GM12878 (cell line): ENCODE measurements around the gene MICAL3. TPM values are rescaled to one million over a fixed set of nuclear protein-coding genes. Genes with fewer than 3 reads are reported as not detected.

Experiments
- ATAC-seq: fragments of 200-7000 bp; cut with Tn5 transposase; 3 replicates; pipeline ENCODE4 v1.9.1; 2020; ENCODE audit warnings: mild to moderate bottlenecking, moderate library complexity
- BruUV-seq: library from RNA; stranded (reverse); fragments of 400-500 nt; replicated peaks from 2 replicates; lab custom pipeline; 2021; lab: Mats Ljungman, UMichigan
- CTCF ChIA-PET: fragments of 300-600 bp; sonication (Branson Sonifier 250); formaldehyde crosslinking; extraction: SDS; loops from one replicate; lab custom pipeline; 2021; ENCODE audit warnings: inconsistent platforms; lab: Yijun Ruan, JAX
- POLR2A ChIA-PET: fragments of 350-600 bp; formaldehyde crosslinking; extraction: SDS; loops from one replicate; lab custom pipeline; 2021; ENCODE audit warnings: inconsistent platforms; lab: Charles Lee
- RAD21 ChIA-PET: fragments of 300-600 bp; sonication (Branson Sonifier 250); formaldehyde crosslinking; loops from one replicate; lab custom pipeline; 2023; ENCODE audit warnings: antibody characterized with exemption; ENCODE audit not compliant: unreplicated experiment; lab: Charles Lee
- SMC1A ChIA-PET: fragments of 300-600 bp; sonication (Branson Sonifier 250); formaldehyde crosslinking; loops from one replicate; lab custom pipeline; 2023; ENCODE audit not compliant: unreplicated experiment, uncharacterized antibody; lab: Charles Lee
- DNase-seq: peaks from one replicate; pipeline ENCODE4 v3.0.0-alpha.2; 2011; ENCODE audit warnings: low read depth, low spot score
- FAIRE-seq: peaks from 3 replicates; lab custom pipeline; 2011; peaks lifted over from hg19 to GRCh38; lab: Jason Lieb, UNC
- H2AFZ ChIP-seq: 2 replicates; pipeline ENCODE4 v1.6.0; 2011; ENCODE audit warnings: low read depth, low read length, control low read depth; ENCODE audit not compliant: control insufficient read depth
- H3K27ac ChIP-seq: 2 replicates; pipeline ENCODE4 v1.5.1; 2011; ENCODE audit warnings: control low read depth; ENCODE audit not compliant: control insufficient read depth, insufficient read depth
- H3K27me3 ChIP-seq, 2 experiments: replicated peaks in 1 of 2; 2 replicates each; pipeline versions ENCODE4 v1.6.0 to v1.6.1; 2011; ENCODE audit warnings: low read length in 1 of 2; ENCODE audit not compliant: control insufficient read depth in 2 of 2, insufficient read depth in 2 of 2
- H3K36me3 ChIP-seq, 2 experiments: 2 replicates each; pipeline ENCODE4 v1.5.1; 2011; ENCODE audit warnings: low read length in 1 of 2; ENCODE audit not compliant: control insufficient read depth in 2 of 2, insufficient read depth in 2 of 2
- H3K4me1 ChIP-seq: 2 replicates; pipeline ENCODE4 v1.6.1; 2011; ENCODE audit warnings: mild to moderate bottlenecking, low read length, moderate library complexity, mixed read lengths; ENCODE audit not compliant: control insufficient read depth, insufficient read depth
- H3K4me2 ChIP-seq: 2 replicates; pipeline ENCODE4 v1.6.0; 2011; ENCODE audit warnings: control low read depth; ENCODE audit not compliant: control insufficient read depth, insufficient read depth
- H3K4me3 ChIP-seq: fragments of 200-600 bp; sonication (generic); 2 replicates; pipeline ENCODE4 v1.5.1; 2016
- H3K79me2 ChIP-seq: 2 replicates; pipeline ENCODE4 v1.6.0; 2011; ENCODE audit warnings: low read length; ENCODE audit not compliant: control insufficient read depth, insufficient read depth
- H3K9ac ChIP-seq: 2 replicates; pipeline ENCODE4 v1.8.0; 2011; ENCODE audit warnings: low read length, control low read depth, mixed read lengths; ENCODE audit not compliant: control insufficient read depth, insufficient read depth
- H3K9me3 ChIP-seq: replicated peaks from 3 replicates; pipeline ENCODE4 v1.5.1; 2011; ENCODE audit warnings: mild to moderate bottlenecking, low read length; ENCODE audit not compliant: control insufficient read depth, insufficient read depth
- H4K20me1 ChIP-seq: 2 replicates; pipeline ENCODE4 v1.6.0; 2011; ENCODE audit not compliant: control insufficient read depth, insufficient read depth
- BCL11A ChIP-seq: IDR thresholded peaks from 2 replicates; pipeline ENCODE4 v1.6.1; 2011; ENCODE audit warnings: low read depth, low read length
- DPF2 ChIP-seq: fragments of 450-650 bp; IDR thresholded peaks from 2 replicates; pipeline ENCODE4 v1.6.1; 2017; ENCODE audit warnings: mild to moderate bottlenecking
- EED ChIP-seq: sonication (generic); IDR thresholded peaks from 2 replicates; pipeline ENCODE4 v1.6.1; 2016; ENCODE audit warnings: antibody characterized with exemption, low read depth
- ETV6 ChIP-seq, 2 experiments: fragments of 450-650 bp in 1 of 2; IDR thresholded peaks in 1 of 2; conservative IDR thresholded peaks in 1 of 2; 2 replicates each; pipeline ENCODE4 v1.6.1; 2014; ENCODE audit warnings: antibody characterized with exemption in 1 of 2, borderline replicate concordance in 1 of 2, low read depth in 1 of 2, mild to moderate bottlenecking in 1 of 2, moderate library complexity in 1 of 2
- GATAD2B ChIP-seq: fragments of 450-650 bp; conservative IDR thresholded peaks from 2 replicates; pipeline ENCODE4 v1.6.1; 2017; ENCODE audit warnings: low read depth, mild to moderate bottlenecking, moderate library complexity
- HDGF ChIP-seq: fragments of 450-650 bp; IDR thresholded peaks from 2 replicates; pipeline ENCODE4 v1.6.1; 2016; ENCODE audit warnings: antibody characterized with exemption
- IKZF1 ChIP-seq: fragments of 450-650 bp; conservative IDR thresholded peaks from 2 replicates; pipeline ENCODE4 v1.6.1; 2017; ENCODE audit warnings: antibody characterized with exemption, mild to moderate bottlenecking
- IKZF2 ChIP-seq, 2 experiments: fragments of 450-650 bp; IDR thresholded peaks; 2 replicates each; pipeline ENCODE4 v1.6.1; 2017; ENCODE audit warnings: mild to moderate bottlenecking in 2 of 2, moderate library complexity in 2 of 2
- KLF5 ChIP-seq: fragments of 450-650 bp; IDR thresholded peaks from 2 replicates; pipeline ENCODE4 v1.6.1; 2014; ENCODE audit warnings: mild to moderate bottlenecking; ENCODE audit not compliant: partially characterized antibody
- MEF2A ChIP-seq: IDR thresholded peaks from 2 replicates; pipeline ENCODE4 v1.6.1; 2011; ENCODE audit warnings: low read depth, mild to moderate bottlenecking, low read length, moderate library complexity; ENCODE audit not compliant: insufficient read depth
- MTA2 ChIP-seq: fragments of 450-650 bp; IDR thresholded peaks from 2 replicates; pipeline ENCODE4 v1.6.1; 2016; ENCODE audit warnings: low read depth, mild to moderate bottlenecking, moderate library complexity
- NBN ChIP-seq: fragments of 450-650 bp; IDR thresholded peaks from 2 replicates; pipeline ENCODE4 v1.6.1; 2016
- NR2C1 ChIP-seq: fragments of 450-650 bp; IDR thresholded peaks from 2 replicates; pipeline ENCODE4 v1.6.1; 2017; ENCODE audit warnings: antibody characterized with exemption, mild to moderate bottlenecking, moderate library complexity
- NR2F1 ChIP-seq: fragments of 450-650 bp; conservative IDR thresholded peaks from 2 replicates; pipeline ENCODE4 v1.6.1; 2017; ENCODE audit warnings: mild to moderate bottlenecking
- SPI1 ChIP-seq: IDR thresholded peaks from 2 replicates; pipeline ENCODE4 v1.6.1; 2011; ENCODE audit warnings: low read depth, mild to moderate bottlenecking, low read length, moderate library complexity, borderline replicate concordance; ENCODE audit not compliant: insufficient read depth
- TCF12 ChIP-seq: IDR thresholded peaks from 2 replicates; pipeline ENCODE4 v1.6.1; 2011; ENCODE audit warnings: low read depth, mild to moderate bottlenecking, low read length
- WGBS: methylation state at CpG from one replicate; pipeline ENCODE4 v1.1.6; 2016; ENCODE audit warnings: low lambda C conversion rate; ENCODE audit not compliant: insufficient replicate concordance, insufficient coverage; ENCODE audit errors: missing lambda C conversion rate; 5-methylcytosine and 5-hydroxymethylcytosine counted together
- in situ Hi-C: fragments of 300-500 bp; cut with MboI; formaldehyde crosslinking; loops from 9 replicates; pipeline ENCODE4 v1.14.3; 2018; ENCODE audit warnings: mixed read lengths
- intact Hi-C: fragments of 100-400 bp; cut with micrococcal nuclease; formaldehyde crosslinking; loops from one replicate; pipeline ENCODE4 v1.14.2; 2022; ENCODE audit not compliant: unreplicated experiment
- polyA plus RNA-seq, 11 experiments: library from polyadenylated mRNA; depleted of rRNA in 4 of 11; unstranded in 6 of 11; stranded (reverse) in 5 of 11; fragments of >200 nt; fragmentation: Nextera tagmentation in 4 of 11; fragmentation: Illumina TruSeq in 1 of 11; extraction: Ambion mirVana in 4 of 11; extraction: Trizol in 1 of 11; gene quantifications; 1 replicate in 1 of 11; 2 replicates in 10 of 11; pipeline versions ENCODE4 v1.2.1 to v1.2.3, GENCODE V29; 2011 to 2016; ENCODE audit warnings: inconsistent platforms in 2 of 11, missing spikeins in 2 of 11, low read depth in 1 of 11
- total RNA-seq, 4 experiments: library from RNA; depleted of rRNA in 3 of 4; stranded (reverse); fragments of >200 nt in 3 of 4; fragmentation: Illumina TruSeq in 1 of 4; extraction: Trizol in 1 of 4; gene quantifications; 2 replicates each; pipeline versions ENCODE4 v1.2.1 to v1.2.3, GENCODE V29; 2013 to 2021
- TF ChIP-seq, protein P1 (sequence below): fragments of 450-650 bp; IDR thresholded peaks from 2 replicates; pipeline ENCODE4 v1.6.1; 2016; ENCODE audit warnings: mild to moderate bottlenecking
- TF ChIP-seq, protein P2 (sequence below): fragments of 450-650 bp; IDR thresholded peaks from 2 replicates; pipeline ENCODE4 v1.6.1; 2017; ENCODE audit warnings: mild to moderate bottlenecking
- TF ChIP-seq, protein P3 (sequence below): fragments of 450-650 bp; IDR thresholded peaks from 2 replicates; pipeline ENCODE4 v1.6.1; 2017; ENCODE audit warnings: low read depth, mild to moderate bottlenecking, moderate library complexity

Gene MICAL3
- total and polyA plus RNA-seq, 10 of the 15 experiments (the other 5 are each of a cell fraction or from before 2014, with no cell fraction given) = 2.6 to 92.2 (median 24.0) TPM

DNA sequence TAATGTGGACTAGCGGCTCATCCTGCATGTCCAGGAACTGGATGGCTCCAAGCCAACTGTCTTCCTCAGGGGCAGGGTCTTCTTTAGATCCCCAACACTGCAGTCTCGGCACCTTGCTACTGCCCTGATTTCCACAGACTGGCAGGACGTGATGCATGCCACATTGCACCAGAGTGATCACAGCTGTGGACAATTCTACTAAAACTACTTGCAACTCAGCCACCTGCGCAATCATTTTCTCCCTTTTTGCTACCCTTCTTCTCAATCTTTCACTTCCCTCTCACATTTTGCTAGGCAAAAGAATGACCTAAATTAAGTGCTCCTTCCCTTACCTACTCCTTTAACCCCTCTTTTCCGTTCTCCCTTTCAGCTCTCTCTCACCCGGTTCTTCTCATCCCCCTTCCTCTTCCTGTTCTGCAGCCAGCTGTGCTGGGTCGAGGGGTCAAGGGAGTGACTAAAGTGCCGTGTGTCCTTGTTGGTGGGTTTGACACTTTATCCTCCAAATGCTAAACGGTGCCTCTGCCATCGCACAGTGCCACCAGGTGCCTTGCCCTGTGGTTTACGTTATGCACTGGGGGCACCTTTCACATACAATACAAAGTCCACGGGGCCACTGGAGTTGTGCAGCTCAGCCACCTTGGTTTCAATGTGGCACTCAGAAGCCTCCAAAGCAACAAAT lies 42.0 kb upstream of the MICAL3 start:
- in situ Hi-C loops (loop anchor here (5.0 kb wide), 1 partner anchor 234 kb away; no protein-coding TSS in a partner anchor), intact Hi-C loops (loop anchor here (5.0 kb wide), 1 partner anchor 39 kb away; no protein-coding TSS in a partner anchor)
- WGBS = 9% methylated on average over 12 of the region's 12 CpGs
- ChIA-PET RAD21 (interaction anchor here (0.9 to 3.5 kb wide), 6 partner anchors 10 to 263 kb away, joined by 3 to 33 read pairs (median 4); partner anchors contain the start of gene PEX26), CTCF (interaction anchor here (0.5 to 5.6 kb wide), 8 partner anchors 10 to 236 kb away, joined by 3 to 34 read pairs (median 4); partner anchors contain the start of gene PEX26), SMC1A (interaction anchor here (0.6 to 8.7 kb wide), 11 partner anchors 10 to 238 kb away, joined by 3 to 67 read pairs (median 3); partner anchors contain the start of genes PEX26 and USP18), POLR2A (interaction anchor here (1.0 to 2.4 kb wide), 5 partner anchors 10 to 66 kb away, joined by 3 to 11 read pairs (median 4); partner anchors contain the start of gene PEX26)
- ATAC-seq = peak; percentile 64
- no peaks in the 10 kb centered on the region for H4K20me1 ChIP-seq
- no peak overlapping the region for H3K4me3 ChIP-seq
- H3K4me2 ChIP-seq = peak overlapping the region; percentile 51
- no peaks in the 10 kb centered on the region for H3K27me3 ChIP-seq
- peak overlapping the region; percentile 17; the same call in 1 of the 2 replicates for H3K27ac ChIP-seq
- no peak overlapping the region; the same call in 1 of the 2 replicates for H2AFZ ChIP-seq
- H3K36me3 ChIP-seq = no peaks in the 10 kb centered on the region
- no peak overlapping the region for H3K9ac ChIP-seq
- BruUV-seq = no TSS peak
- no peak for FAIRE-seq
- DNase-seq = no peak
- peaks cover 24% of the 10 kb centered on the region for H3K4me1 ChIP-seq
- H3K9me3 ChIP-seq = no peaks in the 10 kb centered on the region
- H3K79me2 ChIP-seq = no peaks in the 10 kb centered on the region
- TF ChIP-seq IKZF1 (peak; percentile 59; the same call in 1 of the 2 replicates), ETV6 (conservative IDR thresholded peaks at IDR 0.05 in 1 of 2, IDR thresholded peaks at IDR 0.05 in 1 of 2; ENCODE audit: borderline replicate concordance in 1 of 2, low read depth in 1 of 2) (no peak), MTA2 (peak; percentile 46), KLF5 (no peak), IKZF2 (IDR thresholded peaks at IDR 0.05) (peak; percentile 63 to 67; a peak in 3 of 4 replicates), TCF12 (0 out of 2 replicates have a peak, but pooled peaks have one; percentile 45), NBN (0 out of 2 replicates have a peak, but pooled peaks have one; percentile 54), DPF2 (0 out of 2 replicates have a peak, but pooled peaks have one; percentile 33), EED (peak; percentile 70), HDGF (0 out of 2 replicates have a peak, but pooled peaks have one; percentile 50), GATAD2B (peak; percentile 44; the same call in 1 of the 2 replicates), MEF2A (no peak), SPI1 (peak; percentile 31; the same call in 1 of the 2 replicates), NR2F1 (peak; percentile 96), NR2C1 (peak; percentile 38; the same call in 1 of the 2 replicates), BCL11A (no peak)
- TF ChIP-seq, protein P1, sequence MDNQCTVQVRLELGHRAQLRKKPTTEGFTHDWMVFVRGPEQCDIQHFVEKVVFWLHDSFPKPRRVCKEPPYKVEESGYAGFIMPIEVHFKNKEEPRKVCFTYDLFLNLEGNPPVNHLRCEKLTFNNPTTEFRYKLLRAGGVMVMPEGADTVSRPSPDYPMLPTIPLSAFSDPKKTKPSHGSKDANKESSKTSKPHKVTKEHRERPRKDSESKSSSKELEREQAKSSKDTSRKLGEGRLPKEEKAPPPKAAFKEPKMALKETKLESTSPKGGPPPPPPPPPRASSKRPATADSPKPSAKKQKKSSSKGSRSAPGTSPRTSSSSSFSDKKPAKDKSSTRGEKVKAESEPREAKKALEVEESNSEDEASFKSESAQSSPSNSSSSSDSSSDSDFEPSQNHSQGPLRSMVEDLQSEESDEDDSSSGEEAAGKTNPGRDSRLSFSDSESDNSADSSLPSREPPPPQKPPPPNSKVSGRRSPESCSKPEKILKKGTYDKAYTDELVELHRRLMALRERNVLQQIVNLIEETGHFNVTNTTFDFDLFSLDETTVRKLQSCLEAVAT = peak; percentile 55; the same call in 1 of the 2 replicates
- TF ChIP-seq, protein P2, sequence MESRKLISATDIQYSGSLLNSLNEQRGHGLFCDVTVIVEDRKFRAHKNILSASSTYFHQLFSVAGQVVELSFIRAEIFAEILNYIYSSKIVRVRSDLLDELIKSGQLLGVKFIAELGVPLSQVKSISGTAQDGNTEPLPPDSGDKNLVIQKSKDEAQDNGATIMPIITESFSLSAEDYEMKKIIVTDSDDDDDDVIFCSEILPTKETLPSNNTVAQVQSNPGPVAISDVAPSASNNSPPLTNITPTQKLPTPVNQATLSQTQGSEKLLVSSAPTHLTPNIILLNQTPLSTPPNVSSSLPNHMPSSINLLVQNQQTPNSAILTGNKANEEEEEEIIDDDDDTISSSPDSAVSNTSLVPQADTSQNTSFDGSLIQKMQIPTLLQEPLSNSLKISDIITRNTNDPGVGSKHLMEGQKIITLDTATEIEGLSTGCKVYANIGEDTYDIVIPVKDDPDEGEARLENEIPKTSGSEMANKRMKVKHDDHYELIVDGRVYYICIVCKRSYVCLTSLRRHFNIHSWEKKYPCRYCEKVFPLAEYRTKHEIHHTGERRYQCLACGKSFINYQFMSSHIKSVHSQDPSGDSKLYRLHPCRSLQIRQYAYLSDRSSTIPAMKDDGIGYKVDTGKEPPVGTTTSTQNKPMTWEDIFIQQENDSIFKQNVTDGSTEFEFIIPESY = no peak
- TF ChIP-seq, protein P3, sequence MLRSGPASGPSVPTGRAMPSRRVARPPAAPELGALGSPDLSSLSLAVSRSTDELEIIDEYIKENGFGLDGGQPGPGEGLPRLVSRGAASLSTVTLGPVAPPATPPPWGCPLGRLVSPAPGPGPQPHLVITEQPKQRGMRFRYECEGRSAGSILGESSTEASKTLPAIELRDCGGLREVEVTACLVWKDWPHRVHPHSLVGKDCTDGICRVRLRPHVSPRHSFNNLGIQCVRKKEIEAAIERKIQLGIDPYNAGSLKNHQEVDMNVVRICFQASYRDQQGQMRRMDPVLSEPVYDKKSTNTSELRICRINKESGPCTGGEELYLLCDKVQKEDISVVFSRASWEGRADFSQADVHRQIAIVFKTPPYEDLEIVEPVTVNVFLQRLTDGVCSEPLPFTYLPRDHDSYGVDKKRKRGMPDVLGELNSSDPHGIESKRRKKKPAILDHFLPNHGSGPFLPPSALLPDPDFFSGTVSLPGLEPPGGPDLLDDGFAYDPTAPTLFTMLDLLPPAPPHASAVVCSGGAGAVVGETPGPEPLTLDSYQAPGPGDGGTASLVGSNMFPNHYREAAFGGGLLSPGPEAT = peak; percentile 54
